Testis (tissue), 2 donors: ENCODE measurements around the gene MRLN.

ENCODE experiments used
- CTCF ChIP-seq, 3 experiments: fragments of 450-650 bp in 2 of 3; fragments of 200-600 bp in 1 of 3; sonication (generic) in 1 of 3; IDR thresholded peaks; one replicate each; pipeline ENCODE4 v1.5.1; 2016 to 2019; ENCODE audit warnings: antibody characterized with exemption in 3 of 3, mild to moderate bottlenecking in 2 of 3, moderate library complexity in 1 of 3
- POLR2A ChIP-seq: fragments of 450-650 bp; IDR thresholded peaks from one replicate; pipeline ENCODE4 v1.6.1; 2017; ENCODE audit warnings: antibody characterized with exemption, mild to moderate bottlenecking, moderate library complexity

- no peak for TF ChIP-seq CTCF (IDR thresholded peaks at IDR 0.05)
- no peak for TF ChIP-seq POLR2A
These were observed 8.0 kb downstream of the MRLN start for GRCh38 chr10:59745163-59745650.
